Stimulated activated CD4-positive, alpha-beta T cell treated with anti-CD3 and anti-CD28 coated beads, Interleukin-12 subunit alpha, Interleukin-12 subunit beta, amount 100 ng/mL, for 4 hours (primary cell): ENCODE data around the gene CYP46A1.
"Not testable (repeated sequence)": the region's sequence is repeated elsewhere in the genome, so short reads cannot be mapped to it uniquely, and the experiment has no call there.

ENCODE experiments used
- DNase-seq: peaks from one replicate; pipeline ENCODE4 v3.0.0-alpha.2; 2020

Gene CYP46A1

GRCh38 chr14:99658218-99658845, 25.8 kb upstream of the CYP46A1 start:
- DNase-seq, result no peak

- no peak for DNase-seq
These were observed 24.8 kb upstream of the CYP46A1 start for GRCh38 chr14:99659333-99659741.

- no peak for DNase-seq
These were observed 24.0 kb upstream of the CYP46A1 start for GRCh38 chr14:99660006-99660566.

- no peak for DNase-seq
These were observed 23.3 kb upstream of the CYP46A1 start for GRCh38 chr14:99660794-99661193.

GRCh38 chr14:99661206-99661605, 22.9 kb upstream of the CYP46A1 start:
- DNase-seq, result not testable (repeated sequence)

- no peak for DNase-seq
These were observed 21.3 kb upstream of the CYP46A1 start for GRCh38 chr14:99662846-99663245.

- no peak for DNase-seq
These were observed 20.6 kb upstream of the CYP46A1 start for GRCh38 chr14:99663386-99664057.

GRCh38 chr14:99664058-99664936, 19.8 kb upstream of the CYP46A1 start:
- DNase-seq, result no peak

- DNase-seq, result no peak
These were observed 19.2 kb upstream of the CYP46A1 start for GRCh38 chr14:99664937-99665273.

- no peak for DNase-seq
These were observed 17.6 kb upstream of the CYP46A1 start for GRCh38 chr14:99666533-99666932.

GRCh38 chr14:99667045-99667444, 17.1 kb upstream of the CYP46A1 start:
- DNase-seq, result no peak

GRCh38 chr14:99667821-99668220, 16.3 kb upstream of the CYP46A1 start:
- no peak for DNase-seq

- DNase-seq, result no peak
These were observed 15.5 kb upstream of the CYP46A1 start for GRCh38 chr14:99668307-99669295.

GRCh38 chr14:99670361-99671234, 13.5 kb upstream of the CYP46A1 start:
- DNase-seq, result no peak

GRCh38 chr14:99671235-99672224, 12.6 kb upstream of the CYP46A1 start:
- no peak for DNase-seq

GRCh38 chr14:99672506-99673304, 11.4 kb upstream of the CYP46A1 start:
- no peak for DNase-seq

- DNase-seq, result no peak
These were observed 10.6 kb upstream of the CYP46A1 start for GRCh38 chr14:99673305-99674063.

- DNase-seq, result no peak
These were observed 9.9 kb upstream of the CYP46A1 start for GRCh38 chr14:99674064-99674650.
